H7 (cell line): ENCODE measurements around the gene DHRSX. TPM values are rescaled to one million over a fixed set of nuclear protein-coding genes. Genes with fewer than 3 reads are reported as not detected.

Experiments used
- DNase-seq: peaks from one replicate; pipeline ENCODE4 v3.0.0; 2012
- H3K27me3 ChIP-seq: 2 replicates; pipeline ENCODE4 v1.6.0; 2011; ENCODE audit warnings: mild to moderate bottlenecking, low read length; ENCODE audit not compliant: control insufficient read depth, insufficient read depth
- H3K36me3 ChIP-seq: replicated peaks from 2 replicates; pipeline ENCODE4 v1.5.1; 2011; ENCODE audit warnings: low read length; ENCODE audit not compliant: control insufficient read depth, insufficient read depth
- H3K4me3 ChIP-seq: 2 replicates; pipeline ENCODE4 v1.5.1; 2011; ENCODE audit warnings: low read depth, mild to moderate bottlenecking, control low read depth, low read length, moderate library complexity; ENCODE audit not compliant: insufficient read depth
- total RNA-seq: library from RNA; depleted of rRNA; stranded (reverse); fragments of >200 nt; shearing (Covaris generic); gene quantifications from 2 replicates; pipeline ENCODE4 v1.2.3, GENCODE V29; 2014; rRNA removed

The DHRSX gene
- total RNA-seq, 1 experiment from 2014 or later = 25.5 TPM

DNA sequence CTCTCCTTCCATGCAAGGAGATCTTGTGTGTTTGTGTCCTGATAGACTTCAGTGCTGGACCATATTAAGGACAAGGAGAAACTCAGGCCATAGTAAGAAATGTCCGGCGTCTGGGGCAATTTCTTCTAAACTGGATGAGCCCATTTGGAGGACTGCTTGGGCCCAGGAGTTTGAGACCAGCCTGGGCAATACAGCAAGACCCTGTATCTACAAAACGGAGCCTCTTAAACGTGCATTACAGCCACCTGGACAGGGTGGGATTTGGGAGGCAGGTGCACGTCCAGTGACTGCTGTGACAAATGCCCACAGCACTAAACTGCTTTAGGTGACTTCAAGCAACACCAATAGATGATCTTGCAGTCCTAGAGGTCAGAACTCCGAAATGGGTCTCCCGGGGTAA, 311.9 kb downstream of the DHRSX start:
- Histone ChIP-seq H3K4me3 (no peak overlapping the region; the same call in 1 of the 2 replicates), H3K36me3 (no peaks in the 10 kb centered on the region), H3K27me3 (no peaks in the 10 kb centered on the region)
- no peak for DNase-seq

- Histone ChIP-seq H3K4me3 (peak overlapping the region; percentile 16; the same call in 1 of the 2 replicates), H3K27me3 (no peaks in the 10 kb centered on the region), H3K36me3 (no peaks in the 10 kb centered on the region)
- DNase-seq = peak; percentile 45
These were observed 312.4 kb downstream of the DHRSX start for GRCh38 chrX:2188330-2188792.

DNA sequence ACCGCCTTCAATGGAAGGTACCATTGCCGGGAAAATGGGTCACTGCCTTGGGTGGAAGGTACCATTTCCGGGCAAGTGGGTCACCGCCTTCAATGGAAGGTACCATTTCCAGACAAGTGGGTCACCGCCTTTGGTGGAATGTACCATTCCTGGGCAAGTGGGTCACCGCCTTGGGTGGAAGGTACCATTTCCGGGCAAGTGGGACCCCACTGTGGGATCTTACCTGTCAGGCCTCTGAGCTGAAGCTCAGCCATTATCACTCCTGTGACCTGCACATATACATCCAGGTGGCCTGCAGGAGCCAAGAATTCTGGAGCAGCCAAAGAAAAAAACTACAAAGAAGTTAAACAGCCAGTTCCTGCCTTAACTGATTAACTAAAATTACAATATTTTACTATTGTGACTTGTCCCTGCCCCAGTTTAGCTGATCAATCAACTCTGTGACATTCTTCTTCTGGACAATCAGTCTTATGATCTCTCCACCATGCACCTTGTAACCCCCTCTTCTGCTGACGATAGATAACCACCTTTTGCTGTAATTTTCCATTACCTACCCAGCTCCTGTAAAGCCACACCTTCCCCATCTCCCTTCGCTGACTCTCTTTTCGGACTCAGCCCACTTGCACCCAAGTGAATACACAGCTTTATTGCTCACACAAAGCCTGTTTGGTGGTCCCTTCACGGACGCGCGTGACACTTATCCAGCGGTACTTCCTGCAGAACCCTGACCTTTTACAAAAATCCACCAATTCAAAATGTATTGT, 313.2 kb downstream of the DHRSX start:
- Histone ChIP-seq H3K4me3 (no peak overlapping the region), H3K36me3 (no peaks in the 10 kb centered on the region), H3K27me3 (no peaks in the 10 kb centered on the region)
- no peak for DNase-seq

- Histone ChIP-seq H3K27me3 (no peaks in the 10 kb centered on the region), H3K4me3 (no peak overlapping the region)
- no peak for DNase-seq
These were observed 315.3 kb downstream of the DHRSX start for GRCh38 chrX:2185341-2186082.

GRCh38 chrX:2184089-2184488, 316.7 kb downstream of the DHRSX start:
- Histone ChIP-seq H3K4me3 (no peak overlapping the region), H3K27me3 (no peaks in the 10 kb centered on the region), H3K36me3 (no peaks in the 10 kb centered on the region)
- DNase-seq = no peak

More at GRCh38 chrX:2185341-2186082, 315.3 kb downstream of the DHRSX start:
- H3K36me3 ChIP-seq = no peaks in the 10 kb centered on the region

DNA sequence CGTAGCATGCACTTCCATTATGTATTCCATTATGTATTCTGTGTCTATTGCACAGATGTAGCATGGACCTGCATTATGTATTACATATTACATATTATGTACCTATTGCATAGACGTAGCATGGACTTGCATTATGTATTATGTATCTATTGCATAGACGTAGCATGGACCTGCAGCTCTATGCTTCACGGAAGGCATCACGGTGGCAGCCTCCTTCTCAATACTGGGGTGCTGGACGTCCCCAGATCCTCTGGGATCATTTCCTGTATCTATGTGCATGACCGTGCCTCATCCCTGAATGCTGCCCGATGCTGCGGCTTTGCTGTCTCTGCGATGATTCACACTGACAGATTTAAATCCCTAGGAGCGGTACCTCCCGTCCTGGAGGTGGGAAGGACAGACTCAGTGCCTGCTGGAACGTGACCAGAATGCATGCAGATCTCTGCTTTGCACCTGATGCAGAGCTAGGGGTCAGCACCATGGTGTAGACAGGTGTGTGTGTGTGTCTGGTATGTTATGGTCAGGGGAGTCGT, 317.5 kb downstream of the DHRSX start:
- DNase-seq = no peak

GRCh38 chrX:2177541-2177940, 323.2 kb downstream of the DHRSX start:
- DNase-seq = no peak
- Histone ChIP-seq H3K4me3 (no peak overlapping the region), H3K36me3 (no peaks in the 10 kb centered on the region), H3K27me3 (no peaks in the 10 kb centered on the region)

More for the DNA sequence above, 317.5 kb downstream of the DHRSX start:
- Histone ChIP-seq H3K27me3 (no peaks in the 10 kb centered on the region), H3K4me3 (no peak overlapping the region), H3K36me3 (no peaks in the 10 kb centered on the region)

DNA sequence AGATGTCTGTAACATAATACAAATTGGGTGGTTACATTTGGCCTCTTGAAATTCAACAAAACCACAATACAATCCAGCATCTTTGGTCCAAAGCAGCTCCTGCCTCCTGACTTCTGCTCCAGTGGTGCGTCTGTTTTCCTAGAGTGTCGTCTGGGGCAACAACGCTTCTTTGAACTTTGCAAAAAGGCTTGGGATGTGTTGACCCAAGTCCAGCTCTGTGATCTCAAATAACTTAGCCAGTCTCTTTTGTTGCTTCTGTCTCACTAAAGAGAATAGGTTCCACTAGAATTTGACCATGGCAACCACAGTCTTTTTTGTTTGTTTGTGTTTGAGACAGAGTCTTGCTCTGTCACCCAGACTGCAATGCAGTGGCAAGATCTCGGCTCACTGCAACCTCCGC, 324.0 kb downstream of the DHRSX start:
- no peak for DNase-seq
- Histone ChIP-seq H3K4me3 (no peak overlapping the region), H3K36me3 (no peaks in the 10 kb centered on the region), H3K27me3 (no peaks in the 10 kb centered on the region)

DNA sequence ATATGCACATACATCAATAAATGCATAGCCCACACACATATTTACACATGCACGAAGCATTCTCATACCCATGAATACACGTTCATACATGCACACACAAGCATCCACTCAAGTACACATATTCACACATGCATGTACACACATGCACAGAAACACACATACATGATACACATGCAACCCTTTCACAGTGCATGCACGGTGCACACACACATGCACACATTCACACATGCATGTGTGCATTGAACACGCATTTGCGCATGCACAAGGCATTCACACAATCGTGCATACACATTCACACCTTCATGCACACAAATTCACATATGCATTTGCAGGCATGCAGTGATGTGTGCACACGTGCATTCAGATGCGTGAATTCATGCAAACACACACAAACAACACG, 324.5 kb downstream of the DHRSX start:
- H3K4me3 ChIP-seq = no peak overlapping the region
- H3K27me3 ChIP-seq = no peaks in the 10 kb centered on the region
- no peak for DNase-seq
- no peaks in the 10 kb centered on the region for H3K36me3 ChIP-seq

DNA sequence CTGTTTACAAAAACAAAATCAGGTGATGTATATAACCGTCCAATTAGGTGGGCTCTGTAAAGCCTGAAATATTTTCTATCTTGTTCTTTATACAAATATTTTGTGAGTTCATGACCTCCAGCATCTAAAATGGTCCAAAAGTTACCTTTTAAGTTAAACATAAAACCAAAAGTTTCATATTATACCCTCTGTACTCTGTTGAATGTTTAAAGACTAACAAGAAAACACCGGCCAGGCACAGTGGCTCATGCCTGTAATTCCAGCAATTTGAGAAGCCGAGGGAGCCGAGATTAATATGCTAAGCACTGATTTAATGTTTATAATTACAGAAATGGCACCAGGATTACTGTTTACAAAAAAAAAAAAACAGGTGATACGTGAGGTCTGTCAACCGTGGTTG, 328.4 kb downstream of the DHRSX start:
- no peaks in the 10 kb centered on the region for H3K36me3 ChIP-seq
- H3K27me3 ChIP-seq = no peaks in the 10 kb centered on the region
- DNase-seq = no peak
- no peak overlapping the region for H3K4me3 ChIP-seq

Other genes with a start within 250 kb of the DHRSX start
- 55.4 and 59.1 TPM in 2 replicates for gene ZBED1, start within 50 bp of the DHRSX start, total RNA-seq
- 112 and 125 TPM in 2 replicates for gene CD99, start 190.3 kb upstream of the DHRSX start, total RNA-seq